Measurements from ENCODE around the gene ARID1B. TPM values are rescaled to one million over a fixed set of nuclear protein-coding genes. Genes with fewer than 3 reads are reported as not detected.

Gene ARID1B
- total and polyA plus RNA-seq, 9 of the 15 experiments (the other 6 are each of a cell fraction or from before 2014, with no cell fraction given): 12.5 to 50.5 (median 25.8) TPM

GRCh38 chr6:156980948-156981347, 203.8 kb downstream of the ARID1B start (continued):
- TF ChIP-seq PKNOX1 (IDR thresholded peaks at IDR 0.05) (peak; percentile 51), PBX2 (CRISPR knock-in tag; IDR thresholded peaks at IDR 0.05; ENCODE audit: low read depth) (no peak), PBX2 (tag; conservative IDR thresholded peaks at IDR 0.05; ENCODE audit: low read depth) (0 out of 2 replicates have a peak, but pooled peaks have one; percentile 37), HEY1 (CRISPR knock-in tag; IDR thresholded peaks at IDR 0.05; ENCODE audit: borderline replicate concordance) (no peak), ARID1B (IDR thresholded peaks at IDR 0.05) (no peak), ZSCAN29 (IDR thresholded peaks at IDR 0.05) (no peak), EGR1 (conservative IDR thresholded peaks at IDR 0.05) (no peak)

- no peak overlapping the region for H3K4me2 ChIP-seq (ENCODE audit: insufficient read depth, low read length)
- peaks cover 2 to 4% of the 10 kb centered on the region in 2 experiments; a peak in 2 of 5 replicates for H3K4me1 ChIP-seq (replicated peaks in 1 of 2; ENCODE audit: control insufficient read depth in 2 of 2, insufficient read depth in 2 of 2, low read length in 2 of 2)
- H3K9me3 ChIP-seq (replicated peaks; ENCODE audit: control insufficient read depth, insufficient read depth, low read depth, low read length): no peaks in the 10 kb centered on the region
- no peak for FAIRE-seq
- peaks cover 4% of the 10 kb centered on the region for H3K9me1 ChIP-seq (ENCODE audit: control insufficient read depth, insufficient read depth, low read length)
- no peak overlapping the region for H3K4me3 ChIP-seq
- no peak for DNase-seq (ENCODE audit: extremely low read depth in 1 of 4, low spot score in 3 of 4)
- no peak overlapping the region for H2AFZ ChIP-seq (ENCODE audit: low read depth, low read length)
- no peaks in the 10 kb centered on the region for H3K36me3 ChIP-seq (ENCODE audit: control insufficient read depth, insufficient read depth, low read length)
- CTCF ChIA-PET (ENCODE audit: low intra/inter-chr PET ratio): interaction anchor here (0.7 kb wide), 1 partner anchor 235 kb away, joined by 3 read pairs; no protein-coding TSS in a partner anchor
- in situ Hi-C loops (cut with MboI) (no loop called here), intact Hi-C loops (cut with micrococcal nuclease) (no loop called here)
- H3K27ac ChIP-seq (ENCODE audit: extremely low read depth, low read depth, low read length): no peak overlapping the region
- peaks cover 8% of the 10 kb centered on the region for H4K20me1 ChIP-seq (replicated peaks; ENCODE audit: control insufficient read depth, insufficient read depth, low read length)
- H3K9ac ChIP-seq (ENCODE audit: insufficient read depth in 1 of 2, low read depth in 2 of 2, low read length in 2 of 2): no peak overlapping the region
- no peaks in the 10 kb centered on the region for H3K27me3 ChIP-seq (ENCODE audit: control insufficient read depth in 2 of 2, insufficient read depth in 2 of 2, low read length in 2 of 2)
- WGBS (ENCODE audit: insufficient coverage, low coverage, missing lambda C conversion rate): 83% methylated on average over 3 of the region's 3 CpGs
- peaks cover 61% of the 10 kb centered on the region for H3K79me2 ChIP-seq (ENCODE audit: control insufficient read depth, insufficient read depth, low read length)
- no peak for ATAC-seq
- no TSS peak for BruUV-seq (replicated peaks)
- POLR2A ChIA-PET: interaction anchor here (0.9 kb wide), 1 partner anchor 13 kb away, joined by 4 read pairs; no protein-coding TSS in a partner anchor
- TF ChIP-seq ZNF239 (CRISPR knock-in tag; IDR thresholded peaks at IDR 0.05): no peak
- no peak for TF ChIP-seq RFX7 (CRISPR knock-in tag; IDR thresholded peaks at IDR 0.05)
- no peak for TF ChIP-seq E2F3 (CRISPR knock-in tag; IDR thresholded peaks at IDR 0.05)
- TF ChIP-seq ZNF407 (IDR thresholded peaks at IDR 0.05; ENCODE audit: low read depth): no peak
Observed at GRCh38 chr6:156982168-156982567, 205.0 kb downstream of the ARID1B start.
